Measurements from ENCODE around the gene NBPF26.
"Not testable (repeated sequence)": the region's sequence is repeated elsewhere in the genome, so short reads cannot be mapped to it uniquely, and the experiment has no call there.

DNA sequence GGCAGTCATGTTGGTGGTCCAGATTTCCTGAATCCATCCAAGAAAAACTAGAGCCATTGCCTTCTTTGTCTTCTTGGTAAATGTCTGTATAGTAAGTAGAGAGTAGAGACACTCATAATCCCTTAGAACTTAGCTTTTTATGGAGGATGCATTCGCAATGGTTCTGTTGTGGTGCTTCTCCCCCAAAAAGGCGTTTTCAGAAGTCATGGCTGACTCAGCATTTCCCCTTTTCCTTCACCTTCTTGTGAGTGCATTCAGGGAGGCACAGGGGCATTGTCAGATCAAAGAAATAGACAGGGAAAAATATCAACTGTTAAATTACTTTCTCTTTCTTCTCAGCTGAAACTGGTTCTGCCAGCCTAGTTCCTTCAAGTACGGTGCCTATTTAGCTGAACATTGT is 45.3 kb downstream of the NBPF26 start:
- TF ChIP-seq, protein P1, sequence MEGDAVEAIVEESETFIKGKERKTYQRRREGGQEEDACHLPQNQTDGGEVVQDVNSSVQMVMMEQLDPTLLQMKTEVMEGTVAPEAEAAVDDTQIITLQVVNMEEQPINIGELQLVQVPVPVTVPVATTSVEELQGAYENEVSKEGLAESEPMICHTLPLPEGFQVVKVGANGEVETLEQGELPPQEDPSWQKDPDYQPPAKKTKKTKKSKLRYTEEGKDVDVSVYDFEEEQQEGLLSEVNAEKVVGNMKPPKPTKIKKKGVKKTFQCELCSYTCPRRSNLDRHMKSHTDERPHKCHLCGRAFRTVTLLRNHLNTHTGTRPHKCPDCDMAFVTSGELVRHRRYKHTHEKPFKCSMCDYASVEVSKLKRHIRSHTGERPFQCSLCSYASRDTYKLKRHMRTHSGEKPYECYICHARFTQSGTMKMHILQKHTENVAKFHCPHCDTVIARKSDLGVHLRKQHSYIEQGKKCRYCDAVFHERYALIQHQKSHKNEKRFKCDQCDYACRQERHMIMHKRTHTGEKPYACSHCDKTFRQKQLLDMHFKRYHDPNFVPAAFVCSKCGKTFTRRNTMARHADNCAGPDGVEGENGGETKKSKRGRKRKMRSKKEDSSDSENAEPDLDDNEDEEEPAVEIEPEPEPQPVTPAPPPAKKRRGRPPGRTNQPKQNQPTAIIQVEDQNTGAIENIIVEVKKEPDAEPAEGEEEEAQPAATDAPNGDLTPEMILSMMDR (IDR thresholded peaks at IDR 0.05): not testable (repeated sequence)
- not testable (repeated sequence) for TF ChIP-seq POLR2A (IDR thresholded peaks at IDR 0.05)

Measured in esophagus squamous epithelium (tissue), 4 donors.